ENCODE results near the gene SLC35F1.
A peak's percentile ranks its signal among the peaks of the same experiment; 100 is the strongest.

Gene SLC35F1

GRCh38 chr6:118122801-118123200, 215.7 kb downstream of the SLC35F1 start:
- DNase-seq (ENCODE audit: low read depth in 2 of 2): no peak

GRCh38 chr6:118123503-118124037, 216.5 kb downstream of the SLC35F1 start:
- no peak for DNase-seq (ENCODE audit: low read depth in 2 of 2)

- DNase-seq (ENCODE audit: low read depth in 2 of 2): no peak
Measured at GRCh38 chr6:118124851-118125250, 217.8 kb downstream of the SLC35F1 start.

GRCh38 chr6:118128755-118129154, 221.7 kb downstream of the SLC35F1 start:
- no peak for DNase-seq (ENCODE audit: low read depth in 2 of 2)

- DNase-seq (ENCODE audit: low read depth in 2 of 2): no peak
Measured at GRCh38 chr6:118134206-118134605, 227.1 kb downstream of the SLC35F1 start.

GRCh38 chr6:118134736-118135135, 227.7 kb downstream of the SLC35F1 start:
- no peak for DNase-seq (ENCODE audit: low read depth in 2 of 2)

- no peak for DNase-seq (ENCODE audit: low read depth in 2 of 2)
Measured at GRCh38 chr6:118135371-118135770, 228.3 kb downstream of the SLC35F1 start.

GRCh38 chr6:118141211-118141610, 234.1 kb downstream of the SLC35F1 start:
- no peak for DNase-seq (ENCODE audit: low read depth in 2 of 2)

GRCh38 chr6:118146584-118146983, 239.5 kb downstream of the SLC35F1 start:
- DNase-seq (ENCODE audit: low read depth in 2 of 2): no peak

- DNase-seq (ENCODE audit: low read depth in 2 of 2): no peak
Measured at GRCh38 chr6:118147511-118147910, 240.4 kb downstream of the SLC35F1 start.

- DNase-seq (ENCODE audit: low read depth in 2 of 2): no peak
Measured at GRCh38 chr6:118148561-118148960, 241.5 kb downstream of the SLC35F1 start.

- DNase-seq (ENCODE audit: low read depth in 2 of 2): no peak
Measured at GRCh38 chr6:118152524-118152923, 245.5 kb downstream of the SLC35F1 start.

GRCh38 chr6:118161343-118161742, 254.3 kb downstream of the SLC35F1 start:
- DNase-seq (ENCODE audit: low read depth in 2 of 2): no peak

GRCh38 chr6:118163542-118163941, 256.5 kb downstream of the SLC35F1 start:
- DNase-seq (ENCODE audit: low read depth in 2 of 2): no peak

GRCh38 chr6:118165500-118165899, 258.4 kb downstream of the SLC35F1 start:
- no peak for DNase-seq (ENCODE audit: low read depth in 2 of 2)

GRCh38 chr6:118168421-118168820, 261.4 kb downstream of the SLC35F1 start:
- no peak for DNase-seq (ENCODE audit: low read depth in 2 of 2)

GRCh38 chr6:118171852-118172251, 264.8 kb downstream of the SLC35F1 start:
- DNase-seq (ENCODE audit: low read depth in 2 of 2): no peak

- DNase-seq (ENCODE audit: low read depth in 2 of 2): no peak
Measured at GRCh38 chr6:118174071-118174470, 267.0 kb downstream of the SLC35F1 start.

- DNase-seq (ENCODE audit: low read depth in 2 of 2): no peak
Measured at GRCh38 chr6:118177720-118178119, 270.7 kb downstream of the SLC35F1 start.

GRCh38 chr6:118179048-118179447, 272.0 kb downstream of the SLC35F1 start:
- no peak for DNase-seq (ENCODE audit: low read depth in 2 of 2)

- peak in 1 of 2 experiments; percentile 5 for DNase-seq (ENCODE audit: low read depth in 2 of 2)
Measured at GRCh38 chr6:118186672-118187567, 279.9 kb downstream of the SLC35F1 start.

- DNase-seq (ENCODE audit: low read depth in 2 of 2): no peak
Measured at GRCh38 chr6:118187568-118188164, 280.6 kb downstream of the SLC35F1 start.

- no peak for DNase-seq (ENCODE audit: low read depth in 2 of 2)
Measured at GRCh38 chr6:118188561-118188960, 281.5 kb downstream of the SLC35F1 start.

All from stimulated activated CD4-positive, alpha-beta T cell treated with anti-CD3 and anti-CD28 coated beads, Interleukin-12 subunit alpha, Interleukin-12 subunit beta, amount 100 ng/mL, for 24 hours (primary cell).